ENCODE data around the gene CLCN6.

The CLCN6 gene

DNA sequence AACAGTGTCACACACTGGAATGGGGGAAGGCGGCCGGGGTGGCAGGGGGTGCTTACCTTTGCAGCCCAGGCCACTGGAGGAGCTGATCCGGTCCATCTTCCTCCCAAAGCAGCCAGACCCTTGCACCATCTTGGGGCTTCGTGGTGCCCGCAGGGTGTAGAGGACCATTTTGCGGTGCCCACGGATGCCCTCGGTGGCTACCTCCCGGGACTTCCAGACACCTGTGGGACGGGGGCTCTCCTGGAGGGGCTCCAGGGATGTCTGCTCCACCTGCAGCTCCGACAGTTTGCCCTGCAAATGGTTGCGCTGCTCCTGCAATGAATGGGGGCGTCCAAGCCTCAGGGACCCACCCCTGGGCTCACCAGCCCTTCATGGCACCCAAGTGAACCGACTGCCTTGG, 52.2 kb downstream of the CLCN6 start:
- DNase-seq = no peak

DNA sequence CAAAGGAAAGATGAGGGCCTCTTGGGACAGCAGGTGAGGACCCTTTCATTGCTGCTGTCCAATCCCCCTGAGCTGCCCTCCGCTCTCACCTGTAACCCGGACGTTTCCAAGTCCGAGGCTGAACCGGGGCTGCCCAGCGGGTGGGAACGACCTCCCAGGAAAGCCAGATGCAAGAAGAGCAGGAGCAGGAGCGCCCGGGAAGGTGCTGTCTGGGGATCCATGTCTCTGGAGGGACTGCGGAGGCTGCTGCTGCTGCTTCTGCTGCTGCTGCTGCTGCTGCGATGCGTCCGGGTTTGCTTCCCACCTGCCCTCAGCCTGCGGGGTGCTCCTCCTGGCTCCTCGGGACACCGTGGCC, 52.6 kb downstream of the CLCN6 start, which contains the start of gene NPPB:
Gene NPPB, minus strand, starts transcription at position 333 of the 355 bp plus-strand sequence. Its CDS starts 112 bp downstream, at position 221.
- no peak for DNase-seq

DNA sequence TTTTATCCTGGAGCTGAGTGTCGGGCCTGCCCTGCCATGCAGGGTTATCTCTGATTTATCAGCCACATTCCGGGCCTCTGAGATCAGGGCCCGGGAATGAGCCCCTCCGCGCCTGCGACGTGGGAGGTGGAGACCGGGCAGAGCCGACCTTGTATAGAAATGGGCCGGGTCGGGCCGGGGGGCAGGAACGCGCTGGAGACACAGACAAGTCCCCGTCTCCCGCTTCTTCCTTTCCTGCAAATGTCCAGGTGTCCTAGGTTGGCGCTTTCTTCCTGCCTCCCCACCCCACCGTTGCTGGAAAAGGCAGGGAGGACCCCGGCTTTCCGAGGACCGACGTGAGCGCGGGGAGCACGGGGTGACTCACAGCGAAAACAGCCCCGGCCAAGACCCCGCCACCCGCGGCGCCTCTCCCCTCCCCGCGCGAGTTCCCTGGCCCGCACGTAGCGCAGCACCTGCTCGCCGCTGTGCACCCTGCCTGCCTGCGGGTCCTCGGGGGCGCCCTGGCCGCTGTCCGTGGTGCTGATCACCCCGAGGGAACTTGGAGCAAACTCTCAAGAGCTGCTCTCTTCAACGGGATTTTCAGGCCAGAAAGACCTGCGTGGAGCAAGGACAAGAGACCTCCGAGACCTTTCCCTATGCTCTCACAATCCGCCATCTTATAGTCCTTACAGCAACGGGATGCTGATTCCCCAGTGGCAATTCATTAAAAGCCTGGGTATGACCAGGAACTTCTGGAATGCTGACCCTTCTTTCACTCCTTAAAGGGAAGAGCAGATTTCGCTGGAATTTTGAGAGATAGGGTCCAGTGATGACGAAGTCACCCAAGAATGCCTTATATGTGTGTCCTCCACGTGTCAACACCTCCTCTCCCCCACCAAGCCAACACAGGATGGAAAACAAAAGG, 53.2 kb downstream of the CLCN6 start:
- peak; percentile 57 for DNase-seq

DNA sequence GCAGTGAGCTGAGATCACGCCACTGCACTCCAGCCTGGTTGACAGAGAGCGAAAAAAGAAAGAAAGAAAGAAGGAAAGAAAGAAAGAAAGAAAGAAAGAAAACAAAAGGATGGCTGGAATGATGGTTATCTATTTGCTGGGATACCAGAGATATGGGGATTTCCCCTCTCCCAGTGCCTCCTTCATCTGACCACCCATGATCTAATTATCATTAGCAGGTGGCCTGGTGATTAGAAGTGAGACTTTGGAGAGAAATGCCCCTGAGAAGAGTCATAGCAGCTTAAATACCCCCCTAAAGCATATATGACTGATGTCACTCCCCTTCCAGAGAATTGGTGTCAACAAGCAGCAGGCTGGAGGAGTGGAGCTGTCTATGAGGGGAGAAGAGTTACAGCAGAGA, 54.1 kb downstream of the CLCN6 start:
- DNase-seq = no peak

DNA sequence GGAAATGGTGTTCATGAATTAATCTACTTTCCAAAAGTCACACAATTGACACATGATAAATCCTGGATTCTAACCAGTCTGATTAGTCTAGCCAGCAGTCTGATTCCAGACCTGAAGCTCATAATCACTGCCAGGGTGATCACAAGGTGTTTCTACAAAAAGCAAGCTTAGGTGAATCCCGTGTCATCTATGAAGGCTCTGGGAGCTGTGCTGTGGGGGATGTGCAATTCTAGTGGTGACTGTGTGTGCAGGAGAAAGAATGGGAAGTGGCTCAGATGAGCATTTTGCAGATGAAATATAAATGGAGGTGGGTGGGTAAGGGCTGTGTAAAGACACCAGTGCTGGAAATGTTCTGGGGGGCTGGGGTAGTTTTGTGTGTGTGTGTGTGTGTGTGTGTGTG, 54.6 kb downstream of the CLCN6 start:
- DNase-seq = no peak

DNA sequence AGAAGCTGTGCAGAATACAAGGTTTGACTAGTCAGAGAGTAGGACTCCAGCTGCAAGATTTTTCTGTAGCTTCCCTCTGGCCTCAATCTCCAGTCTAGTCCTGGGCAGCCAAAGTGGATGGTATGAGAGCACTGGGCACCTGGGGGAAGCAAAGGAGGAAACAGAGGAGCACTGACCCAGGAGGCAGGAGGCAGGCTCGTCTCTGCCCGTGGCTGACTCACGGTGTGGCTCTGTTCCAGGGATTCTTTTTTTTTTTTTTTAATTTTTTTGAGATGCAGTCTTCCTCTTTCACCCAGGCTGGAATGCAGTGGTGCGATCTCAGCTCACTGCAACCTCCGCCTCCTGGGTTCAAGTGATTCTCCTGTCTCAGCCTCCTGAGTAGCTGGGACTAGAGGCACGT, 56.9 kb downstream of the CLCN6 start:
- DNase-seq = no peak

DNA sequence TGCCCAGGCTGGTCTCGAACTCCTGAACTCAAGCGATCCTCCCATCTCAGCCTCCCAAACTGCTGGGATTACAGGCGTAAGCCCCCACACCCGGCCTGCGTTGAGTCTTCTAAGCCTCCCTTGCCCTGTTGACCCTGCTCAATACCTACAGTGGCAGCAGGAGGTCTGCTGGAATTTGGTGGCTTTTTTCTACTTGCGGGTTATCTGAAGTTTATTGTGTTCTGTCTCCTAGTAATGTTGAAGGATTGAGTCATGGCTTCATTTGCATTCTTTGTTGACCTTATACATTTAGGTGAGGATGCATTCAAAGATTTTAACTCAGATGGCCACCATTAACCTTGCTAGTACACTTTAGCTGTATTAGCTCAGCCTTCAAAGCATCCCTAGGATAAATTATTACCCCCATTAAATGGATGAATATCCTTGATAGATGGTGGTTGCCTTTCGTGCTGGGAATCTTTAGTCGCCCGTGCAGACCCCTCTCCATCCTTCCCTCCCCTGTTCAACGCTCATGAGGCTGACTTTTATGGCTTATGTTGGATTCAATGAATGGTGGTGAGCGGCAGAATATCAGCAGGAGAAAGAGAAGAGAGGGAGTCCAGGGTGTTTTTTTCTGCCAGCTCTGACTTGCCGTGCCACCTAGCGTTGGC, 62.5 kb downstream of the CLCN6 start:
- no peak for DNase-seq

DNA sequence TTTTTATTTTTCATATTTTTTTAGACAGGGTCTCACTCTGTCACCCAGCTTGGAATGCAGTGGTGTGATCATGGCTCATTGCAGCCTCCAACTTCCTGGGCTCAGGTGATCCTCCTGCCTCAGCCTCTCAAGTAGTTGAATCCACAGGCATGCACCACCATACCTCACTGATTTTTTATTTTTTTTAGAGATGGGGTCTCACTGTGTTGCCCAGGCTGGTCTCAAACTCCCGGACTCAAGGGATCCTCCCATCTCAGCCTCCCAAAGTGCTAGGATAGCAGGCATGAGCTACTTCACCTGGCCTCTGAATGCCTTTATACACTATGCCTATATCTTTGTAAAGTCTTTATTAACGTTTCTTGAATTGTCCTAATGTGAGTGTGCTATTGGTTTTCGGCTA, 63.1 kb downstream of the CLCN6 start:
- DNase-seq = no peak

DNA sequence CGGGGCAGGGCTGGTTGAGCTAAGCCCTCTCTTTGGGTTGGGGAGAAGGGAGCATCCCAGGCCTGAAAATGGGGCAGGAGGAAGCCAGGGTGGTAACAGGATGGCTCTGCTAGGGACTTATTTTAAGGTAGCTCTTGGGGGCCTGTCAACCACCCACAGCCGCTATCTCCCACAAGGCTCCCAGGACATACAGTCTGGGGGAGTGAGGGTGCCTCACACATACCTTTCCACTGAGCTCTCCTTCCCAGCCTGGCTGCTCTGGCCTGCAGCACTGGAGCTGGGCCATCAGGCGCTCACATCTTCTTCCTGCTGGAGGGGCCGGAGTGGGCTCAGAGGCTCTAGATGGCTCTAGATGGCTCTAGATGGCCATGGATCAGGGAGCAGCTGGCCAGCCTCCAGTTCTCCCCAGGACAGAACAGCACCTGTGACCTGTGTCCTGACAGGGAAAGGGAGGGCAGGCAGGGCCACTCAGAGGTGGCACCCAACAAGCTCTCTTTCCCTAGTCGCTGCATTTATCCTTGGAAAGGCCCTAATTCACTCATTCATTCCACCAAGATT, 63.7 kb downstream of the CLCN6 start:
- no peak for DNase-seq

DNA sequence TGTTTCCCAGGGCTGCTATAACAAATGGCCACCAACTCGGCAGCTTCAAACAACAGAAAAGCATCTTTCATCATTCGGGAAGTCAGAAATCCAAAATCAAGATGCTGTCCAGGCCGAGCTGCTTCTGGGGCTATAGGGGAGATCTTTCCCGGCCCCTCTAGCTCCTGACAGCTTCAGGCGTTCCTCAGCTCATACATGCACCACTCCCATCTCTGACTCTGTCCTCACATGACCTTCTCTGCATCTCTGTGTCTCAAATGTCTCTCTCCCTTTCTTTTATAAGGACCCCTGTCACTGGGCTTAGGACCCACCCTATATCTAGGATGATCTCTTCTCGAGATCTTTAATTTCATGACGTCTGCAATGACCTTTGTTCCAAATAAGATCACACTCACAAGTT, 66.6 kb downstream of the CLCN6 start:
- no peak for DNase-seq

DNA sequence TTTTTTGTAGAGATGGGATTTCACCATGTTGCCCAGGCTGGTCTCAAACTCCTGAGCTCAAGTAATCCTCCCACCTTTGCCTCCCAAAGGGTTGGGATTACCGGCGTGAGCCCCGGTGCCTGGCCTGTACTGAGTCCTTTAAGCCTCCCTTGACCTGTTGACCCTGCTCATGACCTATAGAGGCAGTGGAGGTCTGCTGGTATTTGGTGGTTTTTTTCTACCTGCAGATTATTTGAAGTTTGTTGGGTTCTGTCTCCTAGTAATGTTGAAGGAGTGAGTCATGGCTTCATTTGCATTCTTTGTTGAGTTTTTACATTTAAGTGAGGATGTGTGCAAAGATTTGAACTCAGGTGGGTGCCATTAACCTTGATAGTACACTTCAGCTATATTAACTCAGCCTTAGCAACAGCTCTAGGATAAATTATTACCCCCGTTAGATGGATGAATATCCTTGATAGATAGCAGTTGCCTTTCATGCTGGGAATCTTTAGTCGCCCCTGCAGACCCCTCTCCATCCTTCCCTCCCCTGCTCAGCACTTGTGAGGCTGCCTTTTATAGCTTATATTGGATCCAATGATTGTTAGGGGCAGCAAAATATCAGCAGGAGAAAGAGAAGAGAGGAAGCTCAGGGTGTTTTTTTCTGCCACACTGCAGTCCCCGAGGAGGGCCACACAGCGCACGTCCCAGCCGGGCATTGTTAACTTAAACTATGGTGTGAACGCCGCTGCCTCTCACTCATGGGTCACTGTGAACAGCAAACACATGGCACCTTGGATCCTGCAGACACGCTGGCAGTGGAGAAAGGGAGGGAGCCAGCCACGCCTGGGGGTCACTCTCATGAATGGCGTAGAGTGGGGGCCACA, 67.6 kb downstream of the CLCN6 start:
- no peak for DNase-seq

DNA sequence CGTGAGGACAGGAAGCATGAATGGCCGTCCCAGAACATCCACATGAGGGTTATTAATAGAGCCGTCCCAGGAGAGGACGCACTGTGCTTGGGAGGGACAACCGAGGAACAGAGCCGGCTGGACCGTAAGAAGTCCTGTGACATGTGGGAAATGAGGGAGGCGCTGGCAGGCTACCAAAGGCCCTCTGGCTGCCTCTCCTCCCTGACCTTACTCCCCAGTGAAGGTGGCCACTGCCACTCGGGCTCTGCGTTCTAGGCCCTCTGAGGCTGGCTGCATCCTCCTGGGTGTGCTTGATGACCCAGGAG, 68.2 kb downstream of the CLCN6 start:
- no peak for DNase-seq

DNA sequence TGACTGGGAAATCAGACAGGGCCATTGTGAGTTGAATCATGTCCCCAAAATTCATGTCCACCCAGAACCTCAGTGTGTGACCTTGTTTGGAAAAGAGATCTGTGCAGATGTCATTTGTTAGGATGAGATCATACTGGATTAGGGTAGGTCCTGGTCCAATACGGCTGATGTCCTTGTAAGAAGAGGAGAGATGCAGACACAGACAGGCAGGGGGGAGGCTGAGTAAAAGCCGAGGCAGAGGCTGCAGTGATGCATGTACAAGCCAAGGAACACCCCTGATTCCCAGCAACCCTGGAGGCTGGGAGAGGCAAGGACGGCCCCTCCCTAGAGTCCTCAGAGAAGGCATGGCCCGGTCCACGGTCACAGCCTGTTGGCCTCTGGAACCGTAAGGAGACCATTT, 68.6 kb downstream of the CLCN6 start:
- DNase-seq = no peak

DNA sequence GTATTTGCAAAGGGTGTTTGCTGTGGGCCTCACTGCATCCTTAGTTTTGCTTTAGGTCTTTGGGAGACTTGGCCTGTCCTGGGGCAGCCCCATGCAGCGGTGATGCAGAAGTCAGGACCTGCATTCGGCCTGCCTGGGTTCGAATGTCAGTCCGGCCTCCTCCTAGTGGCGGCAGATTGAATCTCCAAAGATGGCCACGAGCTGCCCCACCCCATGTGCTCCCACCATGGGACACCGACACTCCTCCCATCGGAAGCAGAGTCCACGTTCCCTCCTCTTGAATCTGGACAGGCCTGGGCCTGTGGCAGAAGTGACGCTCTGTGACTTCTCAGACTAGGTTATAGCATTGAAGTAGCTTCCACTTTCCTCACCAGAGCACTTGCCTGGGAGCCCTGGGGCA, 69.1 kb downstream of the CLCN6 start:
- no peak for DNase-seq

DNA sequence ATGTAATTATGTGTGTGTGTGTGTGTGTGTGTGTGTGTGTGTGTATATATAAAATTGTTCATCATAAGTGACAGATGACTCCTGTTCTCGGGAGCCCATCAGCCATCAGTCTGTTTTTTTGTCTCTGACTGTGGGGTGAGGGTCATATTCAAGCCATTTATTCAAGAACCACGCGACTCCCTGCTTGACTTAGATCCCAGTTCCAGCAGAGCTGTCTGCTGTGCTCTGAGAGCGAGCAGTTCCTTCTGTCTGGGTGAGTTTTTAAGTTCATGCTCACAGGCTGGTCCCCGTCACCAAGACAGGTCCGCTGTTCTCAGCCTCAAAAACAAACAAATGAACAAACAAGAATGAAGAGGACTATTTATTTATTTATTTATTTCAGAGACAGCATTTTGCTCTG, 71.1 kb downstream of the CLCN6 start:
- no peak for DNase-seq

DNA sequence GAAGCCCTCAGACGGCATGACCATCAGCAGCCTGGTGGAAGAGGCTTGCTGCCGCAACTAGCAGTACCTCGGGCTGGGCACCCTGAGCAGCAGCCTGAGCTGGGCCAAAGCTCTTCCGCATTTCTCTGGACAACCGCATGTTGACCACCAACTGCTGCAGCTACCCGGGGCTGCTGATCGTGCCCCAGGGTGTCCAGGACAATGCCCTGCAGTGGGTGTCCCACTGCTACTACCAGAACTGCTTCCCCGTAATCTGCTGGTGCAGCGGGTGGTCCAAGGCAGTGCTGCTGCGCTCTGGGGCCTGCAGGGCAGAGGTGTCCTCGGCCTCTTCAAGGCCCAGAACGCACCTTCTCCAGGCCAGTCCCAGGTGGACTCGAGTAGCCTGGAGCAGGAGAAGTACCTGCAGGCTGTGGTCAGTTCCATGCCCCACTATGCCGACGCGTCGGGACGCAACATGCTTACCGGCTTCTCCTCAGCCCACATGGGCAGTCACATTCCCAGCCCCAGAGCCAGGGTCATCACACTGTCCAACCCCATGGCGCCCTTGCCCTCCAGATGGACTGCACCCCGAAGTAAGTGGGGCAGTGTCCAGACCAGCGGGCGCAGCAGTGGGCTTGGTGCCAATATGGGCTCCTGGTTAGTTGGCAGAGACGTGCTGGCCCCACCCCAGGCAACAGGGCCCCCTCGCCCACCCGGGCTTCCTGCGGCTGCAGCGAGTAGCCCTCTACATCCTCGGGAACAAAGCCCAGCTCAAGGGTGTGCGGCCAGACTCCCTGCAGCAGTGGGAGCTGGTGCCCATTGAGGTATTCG, 72.3 kb downstream of the CLCN6 start:
- DNase-seq = no peak

DNA sequence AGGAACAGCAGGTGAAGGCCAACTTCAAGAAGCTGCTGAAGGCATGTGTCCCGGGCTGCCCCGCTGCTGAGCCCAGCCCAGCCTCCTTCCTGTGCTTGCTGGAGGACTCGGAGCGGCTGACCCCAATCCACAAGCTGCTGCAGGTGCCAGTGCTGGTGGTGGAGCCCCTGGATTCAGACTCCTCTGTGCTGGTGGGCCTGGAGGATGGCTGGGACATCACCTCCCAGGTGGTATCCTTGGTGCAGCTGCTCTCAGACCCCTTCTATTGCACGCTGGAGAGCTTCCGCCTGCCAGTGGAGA, 72.8 kb downstream of the CLCN6 start:
- DNase-seq = no peak

DNA sequence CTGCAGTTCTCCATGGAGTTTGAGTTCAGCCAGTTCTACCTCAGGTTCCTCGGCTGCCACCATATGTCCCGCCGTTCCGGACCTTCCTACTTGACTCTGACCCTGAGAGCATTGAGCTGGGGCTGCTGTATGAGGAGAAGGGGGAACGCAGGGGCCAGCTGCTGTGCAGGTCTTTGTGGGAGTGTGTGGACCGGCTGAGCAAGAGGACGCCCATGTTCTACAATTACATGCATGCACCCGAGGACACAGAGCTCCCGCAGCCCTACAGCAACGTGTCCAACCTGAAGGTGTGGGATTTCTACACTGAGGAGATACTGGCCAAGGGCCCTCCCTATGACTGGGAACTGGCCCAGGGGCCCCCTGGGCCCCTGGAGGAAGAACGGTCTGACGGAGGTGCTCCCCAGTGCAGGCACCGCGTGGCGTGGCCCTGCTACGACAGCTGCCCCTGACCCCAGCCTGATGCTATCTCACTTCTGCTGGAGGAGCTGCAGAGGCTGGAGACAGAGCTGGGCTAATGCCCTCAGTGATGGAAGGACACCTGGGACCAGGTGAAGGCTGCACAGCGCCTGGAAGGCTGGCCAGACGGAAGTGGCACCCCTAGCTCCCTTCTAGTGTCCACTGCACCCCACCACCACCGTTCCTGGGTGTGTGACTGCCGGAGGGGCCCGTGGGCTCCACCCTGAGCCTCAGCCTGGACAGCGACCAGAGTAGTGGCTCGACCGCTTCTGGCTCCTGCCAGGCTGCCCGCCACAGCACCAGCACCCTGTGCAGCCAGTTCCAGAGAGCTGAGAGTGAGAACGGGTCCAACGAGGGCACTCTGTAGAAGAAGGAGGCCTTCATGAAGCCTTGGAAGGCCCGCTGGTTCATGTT, 73.6 kb downstream of the CLCN6 start:
- no peak for DNase-seq

DNA sequence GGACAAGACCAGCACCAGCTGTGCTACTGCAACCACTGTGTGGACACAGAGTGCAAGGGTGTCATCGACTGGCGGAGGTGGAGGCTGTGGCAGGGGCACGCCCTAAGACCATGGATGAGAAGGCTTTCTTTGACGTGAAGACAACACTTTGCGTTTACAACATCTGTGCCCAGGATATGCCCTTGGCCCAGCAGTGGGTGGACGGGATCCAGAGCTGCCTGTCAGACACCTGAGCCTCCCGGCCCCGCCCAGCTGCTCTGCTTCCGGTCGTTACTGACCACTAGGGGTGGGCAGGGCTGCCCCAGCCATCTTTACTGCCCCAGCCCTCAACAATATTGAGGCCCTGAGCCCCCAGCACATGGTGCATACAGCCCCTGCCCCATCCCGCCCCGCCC, 74.2 kb downstream of the CLCN6 start:
- DNase-seq = no peak

DNA sequence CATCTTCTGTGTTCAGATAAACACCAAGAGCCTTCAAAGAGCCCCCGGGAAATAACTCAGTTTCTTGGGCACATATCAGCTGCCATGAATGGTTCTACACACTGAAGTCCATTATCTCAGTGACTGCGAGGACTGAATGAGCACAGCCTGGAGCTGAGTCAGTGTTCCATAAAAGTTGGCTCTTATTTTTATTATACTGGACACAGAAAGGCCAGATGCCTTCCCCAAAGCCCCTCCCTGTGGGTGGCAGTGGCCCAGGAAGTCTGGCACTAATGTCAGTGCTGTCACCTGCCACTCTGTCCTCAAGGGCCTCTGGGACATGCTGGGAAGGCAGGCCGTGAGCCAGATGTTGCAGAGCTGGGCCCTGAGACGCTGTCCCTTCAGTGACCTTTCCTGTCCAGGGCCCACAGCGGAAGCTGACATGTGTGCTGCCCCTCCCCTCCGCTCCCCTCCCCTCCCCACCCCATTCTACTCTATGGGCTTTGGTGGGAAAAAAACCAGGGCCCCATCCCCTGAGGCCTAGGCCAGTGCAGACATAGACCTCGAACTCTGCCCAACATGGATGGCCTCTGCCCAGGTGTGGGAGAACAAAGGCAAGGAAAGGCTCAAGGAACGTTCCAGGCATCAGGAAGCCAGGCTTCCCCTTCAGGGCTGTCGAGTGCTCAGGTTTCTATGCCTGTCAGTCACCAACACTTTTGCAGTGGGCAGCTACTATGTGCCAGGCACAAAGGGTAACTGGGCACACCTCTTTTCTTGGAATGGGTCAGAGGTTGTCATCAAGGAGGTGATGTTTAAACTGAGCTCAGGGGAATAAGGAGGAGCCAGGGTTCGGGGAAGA, 75.1 kb downstream of the CLCN6 start:
- DNase-seq = no peak
